Calu3 (cell line): ENCODE results near the gene CLDN20. TPM values are rescaled to one million over a fixed set of nuclear protein-coding genes. Genes with fewer than 3 reads are reported as not detected.

Source experiments
- BruUV-seq: library from RNA; stranded (reverse); fragments of 400-500 nt; replicated peaks from 2 replicates; lab custom pipeline; 2021; lab: Mats Ljungman, UMichigan
- CTCF ChIA-PET: fragments of 300-600 bp; sonication (Branson Sonifier 250); formaldehyde crosslinking; loops from one replicate; lab custom pipeline; 2022; ENCODE audit warnings: antibody characterized with exemption; lab: Charles Lee
- DNase-seq: peaks from one replicate; pipeline ENCODE4 v3.0.0; 2022
- H3K27ac Mint-ChIP-seq: one replicate; pipeline ENCODE4 v1.8.0; 2022; ENCODE audit warnings: mixed read lengths; ENCODE audit not compliant: unreplicated experiment
- H3K27me3 Mint-ChIP-seq: one replicate; pipeline ENCODE4 v1.8.0; 2022; ENCODE audit warnings: mixed read lengths; ENCODE audit not compliant: unreplicated experiment
- H3K36me3 Mint-ChIP-seq: one replicate; pipeline ENCODE4 v1.8.0; 2022; ENCODE audit warnings: mild to moderate bottlenecking, moderate library complexity, mixed read lengths; ENCODE audit not compliant: insufficient read depth, unreplicated experiment
- H3K4me1 Mint-ChIP-seq: one replicate; pipeline ENCODE4 v1.8.0; 2022; ENCODE audit warnings: mild to moderate bottlenecking, low read depth, mixed read lengths; ENCODE audit not compliant: unreplicated experiment
- H3K4me3 Mint-ChIP-seq: one replicate; pipeline ENCODE4 v1.8.0; 2022; ENCODE audit warnings: mild to moderate bottlenecking, low read depth, moderate library complexity, mixed read lengths; ENCODE audit not compliant: unreplicated experiment
- H3K9me3 Mint-ChIP-seq: one replicate; pipeline ENCODE4 v1.8.0; 2022; ENCODE audit warnings: low read depth, mixed read lengths; ENCODE audit not compliant: unreplicated experiment
- CTCF ChIP-seq: fragments of 200-600 bp; IDR thresholded peaks from one replicate; pipeline ENCODE4 v1.8.0; 2022; ENCODE audit warnings: antibody characterized with exemption; ENCODE audit not compliant: unreplicated experiment
- intact Hi-C: fragments of 100-400 bp; cut with micrococcal nuclease; formaldehyde crosslinking; loops from one replicate; pipeline ENCODE4 v1.10.0; 2022; ENCODE audit not compliant: unreplicated experiment
- total RNA-seq: library from RNA; stranded (reverse); gene quantifications from 2 replicates; pipeline ENCODE4 v1.2.3, GENCODE V29; 2022

Gene CLDN20
- total RNA-seq, 1 experiment from 2014 or later = not detected

- no peak overlapping the region for H3K4me3 Mint-ChIP-seq
- no peaks in the 10 kb centered on the region for H3K9me3 Mint-ChIP-seq
- peaks cover 6% of the 10 kb centered on the region for H3K36me3 Mint-ChIP-seq
- peaks cover 9% of the 10 kb centered on the region for H3K4me1 Mint-ChIP-seq
- TF ChIP-seq CTCF = no peak
- CTCF ChIA-PET = no interaction called here
- no peaks in the 10 kb centered on the region for H3K27me3 Mint-ChIP-seq
- H3K27ac Mint-ChIP-seq = no peak overlapping the region
- no peak for DNase-seq
- no TSS peak for BruUV-seq
- intact Hi-C loops = no loop called here
These were observed 44.5 kb upstream of the CLDN20 start for GRCh38 chr6:155219299-155219698.

GRCh38 chr6:155219858-155220301 lies 43.9 kb upstream of the CLDN20 start:
- TF ChIP-seq CTCF = no peak
- Mint-ChIP-seq H3K9me3 (no peaks in the 10 kb centered on the region), H3K4me1 (peaks cover 15% of the 10 kb centered on the region), H3K4me3 (no peak overlapping the region), H3K27me3 (no peaks in the 10 kb centered on the region), H3K27ac (no peak overlapping the region), H3K36me3 (peaks cover 11% of the 10 kb centered on the region)
- no peak for DNase-seq
- BruUV-seq = no TSS peak
- intact Hi-C loops = no loop called here
- CTCF ChIA-PET = no interaction called here

- no peak for DNase-seq
- CTCF ChIA-PET = no interaction called here
- no peak for TF ChIP-seq CTCF
These were observed 42.7 kb upstream of the CLDN20 start for GRCh38 chr6:155221086-155221485.

GRCh38 chr6:155222506-155222905 lies 41.3 kb upstream of the CLDN20 start:
- TF ChIP-seq CTCF = no peak
- H3K9me3 Mint-ChIP-seq = no peaks in the 10 kb centered on the region
- peaks cover 15% of the 10 kb centered on the region for H3K4me1 Mint-ChIP-seq
- no peak for DNase-seq
- H3K4me3 Mint-ChIP-seq = no peak overlapping the region
- BruUV-seq = no TSS peak
- peaks cover 11% of the 10 kb centered on the region for H3K36me3 Mint-ChIP-seq
- intact Hi-C loops = no loop called here
- CTCF ChIA-PET = interaction anchor here (0.6 kb wide), 1 partner anchor 153 kb away, joined by 3 read pairs; no protein-coding TSS in a partner anchor
- peak overlapping the region; percentile 96 for H3K27ac Mint-ChIP-seq
- no peaks in the 10 kb centered on the region for H3K27me3 Mint-ChIP-seq

More at GRCh38 chr6:155221086-155221485, 42.7 kb upstream of the CLDN20 start:
- BruUV-seq = no TSS peak
- Mint-ChIP-seq H3K27me3 (no peaks in the 10 kb centered on the region), H3K4me3 (no peak overlapping the region), H3K9me3 (no peaks in the 10 kb centered on the region), H3K36me3 (peaks cover 11% of the 10 kb centered on the region), H3K27ac (no peak overlapping the region), H3K4me1 (peaks cover 15% of the 10 kb centered on the region)
- intact Hi-C loops = no loop called here
